Loucy (cell line): ENCODE measurements around the gene KIF21A.

ENCODE experiments used
- H2AFZ ChIP-seq: fragments of 200-600 bp; sonication (generic); 2 replicates; pipeline ENCODE4 v1.6.0; 2016; ENCODE audit warnings: antibody characterized with exemption, mild to moderate bottlenecking, low read length, moderate library complexity
- H3F3A ChIP-seq: fragments of 200-600 bp; 2 replicates; pipeline ENCODE4 v1.6.0; 2016; ENCODE audit warnings: antibody characterized with exemption, low read depth, mild to moderate bottlenecking
- H3K27me3 ChIP-seq: fragments of 200-600 bp; sonication (generic); 2 replicates; pipeline ENCODE4 v1.6.1; 2014; ENCODE audit warnings: low read length, mild to moderate bottlenecking; ENCODE audit not compliant: insufficient read depth, poor library complexity, severe bottlenecking
- H3K36me3 ChIP-seq: fragments of 200-600 bp; sonication (generic); 2 replicates; pipeline ENCODE4 v1.6.1; 2016; ENCODE audit warnings: low read length; ENCODE audit not compliant: insufficient read depth
- H3K4me1 ChIP-seq: fragments of 200-600 bp; sonication (generic); 2 replicates; pipeline ENCODE4 v1.5.1; 2014; ENCODE audit warnings: low read length, mild to moderate bottlenecking; ENCODE audit not compliant: insufficient read depth, poor library complexity, severe bottlenecking
- H3K4me2 ChIP-seq: fragments of 200-600 bp; sonication (generic); 2 replicates; pipeline ENCODE4 v1.6.0; 2014; ENCODE audit warnings: antibody characterized with exemption, low read length, low read depth, mild to moderate bottlenecking; ENCODE audit not compliant: poor library complexity, severe bottlenecking
- H3K4me3 ChIP-seq: fragments of 200-600 bp; sonication (generic); 2 replicates; pipeline ENCODE4 v1.5.1; 2014; ENCODE audit warnings: low read length, mild to moderate bottlenecking, mixed read lengths; ENCODE audit not compliant: poor library complexity, severe bottlenecking
- H3K79me2 ChIP-seq: fragments of 200-600 bp; sonication (generic); 2 replicates; pipeline ENCODE4 v1.6.1; 2014; ENCODE audit warnings: low read length; ENCODE audit not compliant: insufficient read depth
- H3K9ac ChIP-seq: fragments of 200-600 bp; sonication (generic); 2 replicates; pipeline ENCODE4 v1.6.0; 2014; ENCODE audit warnings: mild to moderate bottlenecking, low read depth, low read length, moderate library complexity; ENCODE audit not compliant: poor library complexity, severe bottlenecking
- H3K9me2 ChIP-seq: fragments of 200-600 bp; sonication (generic); replicated peaks from 2 replicates; pipeline ENCODE4 v1.6.1; 2016; ENCODE audit warnings: low read depth, low read length, mixed read lengths
- H3K9me3 ChIP-seq: fragments of 200-600 bp; sonication (generic); 2 replicates; pipeline ENCODE4 v1.6.1; 2014; ENCODE audit warnings: mild to moderate bottlenecking, antibody characterized with exemption, low read length, low read depth; ENCODE audit not compliant: insufficient read depth
- H4K20me1 ChIP-seq: fragments of 200-600 bp; sonication (generic); 2 replicates; pipeline ENCODE4 v1.6.0; 2014; ENCODE audit warnings: antibody characterized with exemption, low read length, mild to moderate bottlenecking; ENCODE audit not compliant: insufficient read depth, poor library complexity, severe bottlenecking
- CTCF ChIP-seq: fragments of 200-600 bp; sonication (generic); conservative IDR thresholded peaks from 2 replicates; pipeline ENCODE4 v1.5.1; 2014; ENCODE audit warnings: mild to moderate bottlenecking, antibody characterized with exemption, low read length
- EZH2phosphoT487 ChIP-seq: fragments of 200-600 bp; IDR thresholded peaks from 2 replicates; pipeline ENCODE4 v1.6.1; 2018; ENCODE audit warnings: antibody characterized with exemption, mild to moderate bottlenecking, moderate library complexity, borderline replicate concordance

The KIF21A gene

DNA sequence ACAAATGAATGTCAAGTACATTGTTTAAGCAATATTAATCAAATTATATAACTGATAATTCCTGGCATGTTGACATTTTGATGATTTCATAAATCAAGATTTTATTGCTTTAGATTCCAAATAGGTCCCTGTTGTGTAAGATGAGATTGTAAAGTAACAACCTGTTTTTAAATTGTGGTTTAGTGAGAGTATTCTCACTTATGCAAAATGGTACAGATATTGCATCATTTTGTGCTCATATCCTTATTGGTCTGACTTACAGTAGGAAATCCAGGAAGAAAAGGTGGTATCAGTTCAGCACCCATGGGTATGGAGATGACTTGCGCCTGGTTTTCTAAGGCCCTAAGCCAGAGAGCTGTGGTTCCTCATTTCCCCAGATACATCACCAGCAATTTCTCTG, 165.5 kb downstream of the KIF21A start:
- no peak for TF ChIP-seq EZH2phosphoT487
- TF ChIP-seq CTCF, result no peak
- Histone ChIP-seq H3K4me2 (no peak overlapping the region), H3K79me2 (no peaks in the 10 kb centered on the region), H2AFZ (no peak overlapping the region), H3K36me3 (no peaks in the 10 kb centered on the region), H3K4me3 (no peak overlapping the region), H3K27me3 (no peaks in the 10 kb centered on the region), H3K4me1 (no peaks in the 10 kb centered on the region), H3F3A (no peaks in the 10 kb centered on the region), H3K9me3 (no peaks in the 10 kb centered on the region), H4K20me1 (no peaks in the 10 kb centered on the region), H3K9ac (no peak overlapping the region), H3K9me2 (no peaks in the 10 kb centered on the region)

DNA sequence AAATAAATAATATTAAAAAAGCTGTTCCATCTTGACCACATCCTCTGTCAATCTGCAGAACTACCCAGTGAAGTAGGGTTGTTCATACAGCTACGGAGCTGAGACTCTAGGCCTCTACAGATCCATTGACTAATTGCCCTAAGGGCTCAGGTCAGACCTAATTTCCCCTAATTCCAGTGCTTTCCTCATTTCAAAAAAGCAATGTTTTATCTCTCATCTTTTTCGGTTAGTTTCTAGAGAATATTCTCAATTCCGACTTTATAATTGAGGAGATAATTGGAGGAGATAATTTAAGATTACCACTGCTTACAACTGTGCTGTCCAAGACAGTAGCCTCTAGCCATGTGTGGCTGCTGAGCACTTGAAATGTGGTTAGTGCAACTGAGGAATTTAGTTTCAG, 167.1 kb downstream of the KIF21A start:
- no peak overlapping the region for H3K9ac ChIP-seq
- no peaks in the 10 kb centered on the region for H3K79me2 ChIP-seq
- H3K4me3 ChIP-seq, result no peak overlapping the region
- no peak overlapping the region for H2AFZ ChIP-seq
- TF ChIP-seq CTCF (no peak), EZH2phosphoT487 (no peak)
- no peaks in the 10 kb centered on the region for H4K20me1 ChIP-seq
- H3K4me1 ChIP-seq, result no peaks in the 10 kb centered on the region
- no peaks in the 10 kb centered on the region for H3K27me3 ChIP-seq
- H3K9me2 ChIP-seq, result no peaks in the 10 kb centered on the region
- no peaks in the 10 kb centered on the region for H3K36me3 ChIP-seq
- H3F3A ChIP-seq, result no peaks in the 10 kb centered on the region
- H3K4me2 ChIP-seq, result no peak overlapping the region
- H3K9me3 ChIP-seq, result no peaks in the 10 kb centered on the region

- no peaks in the 10 kb centered on the region for H3K9me3 ChIP-seq
- H3K36me3 ChIP-seq, result no peaks in the 10 kb centered on the region
- H3F3A ChIP-seq, result no peaks in the 10 kb centered on the region
- H3K4me1 ChIP-seq, result no peaks in the 10 kb centered on the region
- no peaks in the 10 kb centered on the region for H3K79me2 ChIP-seq
- H3K4me2 ChIP-seq, result no peak overlapping the region
- H3K9me2 ChIP-seq, result no peaks in the 10 kb centered on the region
- TF ChIP-seq CTCF (peak; percentile 82), EZH2phosphoT487 (no peak)
- no peak overlapping the region for H2AFZ ChIP-seq
- no peak overlapping the region for H3K9ac ChIP-seq
- no peaks in the 10 kb centered on the region for H4K20me1 ChIP-seq
- no peak overlapping the region for H3K4me3 ChIP-seq
- H3K27me3 ChIP-seq, result no peaks in the 10 kb centered on the region
Measured at GRCh38 chr12:39272871-39273655, 169.9 kb downstream of the KIF21A start.
